ENCODE measurements around the gene PRRT3. TPM values are rescaled to one million over a fixed set of nuclear protein-coding genes. Genes with fewer than 3 reads are reported as not detected.

PRRT3 gene
- total RNA-seq, 1 experiment from 2014 or later: 19.5 TPM

DNA sequence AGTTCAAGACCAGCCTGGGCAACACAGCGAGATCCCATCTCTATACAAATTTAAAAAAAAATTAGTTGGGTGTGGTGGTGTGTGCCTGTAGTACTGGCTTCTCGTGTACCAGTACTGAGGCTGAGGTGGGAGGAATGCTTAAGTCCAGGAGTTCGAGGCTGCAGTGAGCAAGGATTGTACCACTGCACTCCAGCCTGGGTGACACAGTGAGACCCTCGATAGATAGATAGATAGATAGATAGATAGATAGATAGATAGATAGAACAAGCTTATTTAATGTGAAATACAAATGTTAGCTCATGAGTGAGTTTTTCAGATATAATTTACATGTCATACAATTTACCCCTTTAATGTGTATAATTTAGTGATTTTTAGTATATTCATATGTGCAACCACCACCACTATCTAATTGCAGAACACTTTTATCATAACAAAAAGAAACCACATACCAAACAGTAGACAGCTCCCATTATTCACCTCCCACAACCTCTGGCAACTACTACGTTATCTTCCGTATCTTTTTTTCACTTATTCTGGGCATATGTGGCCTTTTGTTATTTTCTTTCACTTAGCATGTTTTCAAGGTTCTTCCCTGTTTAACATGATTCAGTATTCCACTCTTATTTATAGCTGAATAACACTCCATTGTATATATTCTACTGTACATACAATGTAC is 13.1 kb upstream of the PRRT3 start:
- Histone ChIP-seq H3K14ac (ENCODE audit: insufficient read depth, low read length) (no peak overlapping the region), H3K79me1 (ENCODE audit: insufficient read depth, low read depth, low read length, poor library complexity, severe bottlenecking) (no peaks in the 10 kb centered on the region), H3K27me3 (ENCODE audit: insufficient read depth, low read length) (no peaks in the 10 kb centered on the region), H2BK12ac (ENCODE audit: insufficient read length, low read depth, low read length) (no peak overlapping the region), H3K9me3 (ENCODE audit: control insufficient read depth, low read depth, low read length) (no peaks in the 10 kb centered on the region), H4K91ac (ENCODE audit: insufficient read length, low read depth, low read length) (no peak overlapping the region), H2BK120ac (ENCODE audit: low read depth, low read length, poor library complexity, severe bottlenecking) (no peak overlapping the region), H3K23me2 (ENCODE audit: insufficient read length, low read depth, low read length, poor library complexity, severe bottlenecking) (no peaks in the 10 kb centered on the region), H3K9ac (ENCODE audit: extremely low read depth, insufficient read length, low read length) (no peak overlapping the region), H2AFZ (ENCODE audit: low read length) (no peak overlapping the region), H3K4me2 (ENCODE audit: insufficient read depth, insufficient read length, low read length) (no peak overlapping the region), H4K8ac (replicated peaks; ENCODE audit: insufficient read length, low read depth, low read length) (no peak overlapping the region), H3K18ac (ENCODE audit: insufficient read length, low read depth, low read length) (no peak overlapping the region), H3K4me1 (ENCODE audit: insufficient read depth, low read length) (no peaks in the 10 kb centered on the region), H3K56ac (ENCODE audit: insufficient read length, low read depth, low read length) (no peak overlapping the region), H3T11ph (ENCODE audit: low read length) (no peak overlapping the region), H3K79me2 (ENCODE audit: insufficient read depth, low read length) (no peaks in the 10 kb centered on the region), H3K4ac (ENCODE audit: low read depth, low read length) (no peak overlapping the region), H2BK20ac (ENCODE audit: low read depth, low read length, poor library complexity, severe bottlenecking) (no peak overlapping the region), H2BK15ac (ENCODE audit: low read depth, low read length) (no peak overlapping the region), H2AK5ac (ENCODE audit: insufficient read length, low read length) (no peak overlapping the region), H4K5ac (ENCODE audit: insufficient read length, low read depth, low read length) (no peak overlapping the region), H4K20me1 (ENCODE audit: control insufficient read depth, insufficient read depth, insufficient read length) (no peaks in the 10 kb centered on the region), H3K23ac (ENCODE audit: insufficient read length, low read depth, low read length) (no peak overlapping the region), H2BK5ac (ENCODE audit: insufficient read length, low read length) (no peak overlapping the region), H3K27ac (ENCODE audit: insufficient read length, low read depth, low read length) (no peak overlapping the region)
- Mint-ChIP-seq H3K27ac (no peak overlapping the region; a peak in 2 of 7 replicates), H3K27me3 (ENCODE audit: low read depth) (no peaks in the 10 kb centered on the region), H3K9me3 (no peaks in the 10 kb centered on the region), H3K4me3 (no peak overlapping the region), H3K36me3 (ENCODE audit: insufficient read depth in 1 of 3, low read depth in 3 of 3) (peaks cover 13 to 31% (median 31%) of the 10 kb centered on the region in 3 experiments; a peak in 6 of 7 replicates), H3K4me1 (no peaks in the 10 kb centered on the region)
- no CpG with 5 or more reads among the region's 6 CpGs for WGBS (ENCODE audit: extremely low coverage, insufficient read length, low lambda C conversion rate)
- TF ChIP-seq, protein P1, sequence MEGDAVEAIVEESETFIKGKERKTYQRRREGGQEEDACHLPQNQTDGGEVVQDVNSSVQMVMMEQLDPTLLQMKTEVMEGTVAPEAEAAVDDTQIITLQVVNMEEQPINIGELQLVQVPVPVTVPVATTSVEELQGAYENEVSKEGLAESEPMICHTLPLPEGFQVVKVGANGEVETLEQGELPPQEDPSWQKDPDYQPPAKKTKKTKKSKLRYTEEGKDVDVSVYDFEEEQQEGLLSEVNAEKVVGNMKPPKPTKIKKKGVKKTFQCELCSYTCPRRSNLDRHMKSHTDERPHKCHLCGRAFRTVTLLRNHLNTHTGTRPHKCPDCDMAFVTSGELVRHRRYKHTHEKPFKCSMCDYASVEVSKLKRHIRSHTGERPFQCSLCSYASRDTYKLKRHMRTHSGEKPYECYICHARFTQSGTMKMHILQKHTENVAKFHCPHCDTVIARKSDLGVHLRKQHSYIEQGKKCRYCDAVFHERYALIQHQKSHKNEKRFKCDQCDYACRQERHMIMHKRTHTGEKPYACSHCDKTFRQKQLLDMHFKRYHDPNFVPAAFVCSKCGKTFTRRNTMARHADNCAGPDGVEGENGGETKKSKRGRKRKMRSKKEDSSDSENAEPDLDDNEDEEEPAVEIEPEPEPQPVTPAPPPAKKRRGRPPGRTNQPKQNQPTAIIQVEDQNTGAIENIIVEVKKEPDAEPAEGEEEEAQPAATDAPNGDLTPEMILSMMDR (conservative IDR thresholded peaks at IDR 0.05): no peak
- DNase-seq: no peak

All from H9 (cell line).